ENCODE data around the gene PLA2G4A.

PLA2G4A gene

DNA sequence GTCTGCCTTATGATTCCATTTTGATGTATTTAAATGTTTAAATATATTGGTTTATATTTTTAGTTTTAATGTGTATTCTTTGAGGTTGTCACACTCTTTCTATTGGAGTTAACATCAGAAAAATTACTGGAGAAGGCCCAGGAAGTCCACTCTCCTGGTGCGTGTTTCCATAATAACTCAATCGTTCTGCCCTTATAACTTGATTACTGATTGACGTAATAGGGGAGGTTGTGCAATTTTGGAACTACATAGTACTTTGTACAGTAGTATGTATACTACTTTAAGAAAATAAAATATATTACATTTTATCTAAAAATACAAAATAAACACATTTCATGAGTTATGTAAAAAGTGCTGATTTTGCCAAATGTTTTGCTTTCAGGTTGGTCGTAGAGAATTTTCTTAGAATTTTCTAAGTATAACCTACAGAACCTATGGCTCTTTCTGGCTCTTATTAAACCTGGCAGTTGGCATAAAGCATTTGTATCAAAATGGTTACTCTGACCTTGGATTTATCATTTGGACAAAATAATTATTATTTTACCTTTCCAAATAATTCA is 5.7 kb downstream of the PLA2G4A start:
- DNase-seq (ENCODE audit: low spot score), result no peak

DNA sequence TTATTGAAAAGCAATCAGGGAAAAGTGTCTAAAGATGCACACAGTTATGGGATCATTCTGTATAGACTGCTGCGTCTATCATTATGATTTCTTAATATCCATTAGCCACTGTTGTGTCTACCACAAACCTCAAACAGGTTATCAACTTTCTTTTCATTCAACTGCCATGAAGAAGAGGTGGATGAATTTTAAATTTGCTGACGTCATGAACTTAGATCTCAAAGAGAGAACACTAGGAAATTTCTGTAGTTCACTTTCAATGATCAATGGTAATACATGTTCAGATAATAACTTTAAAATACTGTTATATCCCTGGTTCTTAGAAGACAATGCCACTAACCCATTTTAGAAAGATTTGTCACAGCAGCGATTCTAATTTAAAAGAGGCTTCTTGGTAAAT is 6.7 kb downstream of the PLA2G4A start:
- no peak for DNase-seq (ENCODE audit: low spot score)

DNA sequence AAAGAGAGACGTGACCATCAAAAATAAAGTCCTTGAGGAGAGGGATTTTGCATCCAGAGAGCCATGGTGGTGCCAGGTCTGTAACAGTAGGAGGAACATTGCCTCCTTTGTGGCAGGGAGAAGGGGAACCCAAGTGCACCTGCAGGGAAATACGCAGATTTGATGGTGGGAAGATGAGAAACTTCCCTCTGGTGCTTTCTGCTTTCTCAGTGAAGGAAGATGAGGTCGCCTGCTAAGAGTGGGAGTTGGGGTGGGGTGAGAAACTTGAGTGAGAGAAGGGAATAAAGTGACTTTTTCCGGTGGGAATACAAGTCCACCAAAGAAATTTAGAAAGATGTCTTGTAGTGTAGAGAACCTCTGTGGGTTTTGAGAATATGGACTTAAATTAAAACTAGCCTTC is 9.1 kb downstream of the PLA2G4A start:
- DNase-seq (ENCODE audit: low spot score), result no peak

DNA sequence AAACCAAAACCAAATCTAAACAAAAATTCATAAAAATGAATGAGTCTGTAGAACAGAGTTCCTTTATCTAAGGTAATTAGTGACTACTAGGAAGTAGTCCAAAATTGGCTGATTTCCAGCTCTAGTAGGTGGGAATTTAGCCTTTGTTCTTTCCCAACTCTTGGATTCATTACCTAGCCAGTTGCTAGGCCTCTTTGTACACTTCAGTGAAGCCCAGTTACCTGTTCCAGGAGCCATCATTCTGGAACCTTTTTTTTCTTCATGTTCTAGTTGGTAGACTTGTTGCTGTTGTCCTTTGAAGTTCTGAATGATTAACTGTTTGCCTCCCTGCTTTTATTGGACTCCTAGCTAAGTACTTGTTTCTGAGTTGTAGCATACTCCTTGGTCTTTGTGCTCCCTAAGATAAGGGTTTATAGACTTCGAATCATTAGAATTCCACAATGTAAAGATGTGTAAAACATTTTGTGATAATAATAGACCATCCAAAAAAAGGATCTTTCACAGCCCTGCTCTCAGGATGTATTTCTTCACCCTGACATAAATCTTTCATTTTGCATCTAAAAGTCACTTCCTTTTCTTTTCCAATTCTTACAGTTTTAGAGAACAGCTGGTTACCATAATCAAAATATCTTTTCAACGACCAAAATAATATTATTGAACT is 9.8 kb downstream of the PLA2G4A start:
- no peak for DNase-seq (ENCODE audit: low spot score)

DNA sequence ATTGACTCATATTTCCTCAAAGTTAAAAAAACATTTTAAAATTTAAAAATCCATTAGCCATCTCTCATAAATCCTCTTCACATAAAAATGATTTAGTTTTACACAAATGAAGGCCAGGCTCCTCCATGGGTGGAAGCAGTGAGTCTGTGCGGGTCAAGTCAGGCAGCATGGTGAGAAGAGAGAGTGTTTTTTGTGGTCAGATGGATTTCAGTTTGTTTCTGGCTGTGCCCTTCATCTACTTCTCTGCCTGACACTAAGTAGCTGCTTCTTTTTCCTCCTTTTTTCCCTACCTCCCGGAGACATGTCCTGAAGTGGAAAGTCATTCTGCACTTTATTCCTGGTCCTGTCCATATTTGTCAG is 10.3 kb downstream of the PLA2G4A start:
- DNase-seq (ENCODE audit: low spot score), result no peak

DNA sequence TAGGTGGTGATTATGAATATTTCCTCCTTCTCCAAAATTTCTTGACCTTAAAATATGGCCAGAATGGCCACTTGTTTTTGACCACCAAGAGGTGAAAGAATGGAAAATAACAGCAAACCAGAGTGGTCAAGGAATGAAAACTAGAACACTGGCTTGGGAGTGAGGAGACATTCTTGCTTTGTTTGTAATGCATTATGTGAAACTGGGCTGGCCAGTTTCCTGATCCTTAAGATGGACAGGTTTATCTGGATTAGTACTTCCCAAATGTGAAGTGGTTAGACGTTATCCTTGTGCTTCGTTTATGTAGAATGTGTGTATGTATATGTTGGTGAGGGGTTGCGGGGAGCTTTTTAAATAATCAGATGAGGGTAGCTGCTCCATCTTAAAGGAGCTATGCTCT is 12.8 kb downstream of the PLA2G4A start:
- no peak for DNase-seq (ENCODE audit: low spot score)

DNA sequence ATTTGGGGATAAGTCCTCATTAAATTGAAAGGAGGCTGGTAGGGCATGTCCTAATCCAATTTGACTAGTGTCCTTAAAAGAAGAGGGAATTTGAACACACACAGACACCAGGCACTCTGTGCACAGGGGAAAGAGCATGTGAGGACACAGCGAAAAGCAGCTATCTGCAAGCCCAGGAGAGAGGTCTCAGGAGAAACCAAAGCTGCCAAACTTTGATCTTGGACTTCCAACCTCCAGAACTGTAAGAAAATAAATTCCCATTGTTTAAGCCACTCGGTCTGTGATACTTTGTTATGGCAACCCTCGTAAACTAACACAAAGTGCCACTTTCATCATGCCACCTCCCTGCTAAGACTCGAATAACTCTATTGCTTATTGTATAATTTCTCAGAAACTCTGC is 13.8 kb downstream of the PLA2G4A start:
- no peak for DNase-seq (ENCODE audit: low spot score)

DNA sequence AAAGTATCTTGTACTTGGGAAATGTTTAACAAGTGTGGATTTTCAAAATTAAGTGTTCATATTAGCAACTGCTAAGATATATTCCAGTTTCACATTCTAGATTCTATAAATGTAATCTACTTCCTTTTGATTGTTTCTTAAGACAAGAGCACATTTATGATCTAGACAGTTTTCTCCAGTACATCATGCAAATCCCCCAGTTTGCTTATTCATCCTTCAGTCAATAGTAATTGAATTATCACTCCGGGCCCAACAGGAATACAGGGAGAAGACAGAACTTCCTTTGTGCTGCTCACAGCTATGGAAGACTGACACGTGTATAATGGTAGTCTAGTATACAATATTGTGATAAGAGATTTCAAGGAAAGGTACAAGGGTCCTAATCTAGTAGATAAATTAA is 14.5 kb downstream of the PLA2G4A start:
- DNase-seq (ENCODE audit: low spot score), result no peak

DNA sequence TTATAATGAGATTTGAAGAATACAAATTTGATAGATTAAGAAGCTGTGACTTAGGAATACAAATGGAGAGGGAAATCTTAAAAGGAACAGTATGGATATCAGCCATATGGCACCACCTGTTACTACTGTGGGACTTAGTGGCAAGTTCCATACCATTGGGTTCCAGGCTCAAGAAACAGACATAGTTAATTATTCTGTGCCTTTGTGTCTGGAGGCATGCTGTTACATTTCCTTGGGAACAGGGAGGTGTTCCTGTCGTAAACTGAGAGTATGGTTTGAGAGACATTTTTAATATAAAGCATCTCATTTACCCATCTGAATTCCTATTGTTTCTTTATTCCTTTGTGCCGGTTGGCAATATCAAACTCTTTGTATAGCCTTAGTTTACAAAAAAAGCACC is 15.2 kb downstream of the PLA2G4A start:
- DNase-seq (ENCODE audit: low spot score), result no peak

DNA sequence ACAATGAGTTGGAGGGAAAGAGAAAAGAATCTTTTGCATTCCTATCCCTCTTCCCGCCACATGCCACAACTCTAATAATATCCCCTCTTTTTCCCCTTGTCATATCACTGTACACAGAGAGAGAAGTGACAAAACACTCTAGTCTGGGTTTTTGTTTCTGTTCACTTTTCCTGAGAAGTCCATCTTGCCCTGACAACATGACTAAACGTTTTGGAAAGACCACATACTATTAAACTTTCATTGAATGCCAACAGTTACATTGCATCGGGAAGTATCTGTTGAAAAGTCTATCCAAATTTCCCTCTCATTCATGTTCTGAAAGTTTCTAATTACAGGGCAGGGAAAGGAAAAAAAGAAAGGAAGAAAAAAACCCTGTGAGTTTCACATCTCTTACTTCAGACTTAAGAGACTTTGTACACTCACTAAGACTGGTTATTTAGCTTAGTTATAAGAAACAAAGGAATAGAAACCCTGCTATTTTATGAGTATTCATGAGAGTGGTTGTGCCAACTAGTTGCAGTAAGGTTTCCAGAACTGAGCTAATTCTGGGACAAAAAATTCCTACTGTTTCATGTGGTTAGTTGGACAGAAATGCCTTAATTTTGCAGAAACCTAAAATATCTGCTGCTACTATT is 16.9 kb downstream of the PLA2G4A start:
- DNase-seq (ENCODE audit: low spot score), result no peak

DNA sequence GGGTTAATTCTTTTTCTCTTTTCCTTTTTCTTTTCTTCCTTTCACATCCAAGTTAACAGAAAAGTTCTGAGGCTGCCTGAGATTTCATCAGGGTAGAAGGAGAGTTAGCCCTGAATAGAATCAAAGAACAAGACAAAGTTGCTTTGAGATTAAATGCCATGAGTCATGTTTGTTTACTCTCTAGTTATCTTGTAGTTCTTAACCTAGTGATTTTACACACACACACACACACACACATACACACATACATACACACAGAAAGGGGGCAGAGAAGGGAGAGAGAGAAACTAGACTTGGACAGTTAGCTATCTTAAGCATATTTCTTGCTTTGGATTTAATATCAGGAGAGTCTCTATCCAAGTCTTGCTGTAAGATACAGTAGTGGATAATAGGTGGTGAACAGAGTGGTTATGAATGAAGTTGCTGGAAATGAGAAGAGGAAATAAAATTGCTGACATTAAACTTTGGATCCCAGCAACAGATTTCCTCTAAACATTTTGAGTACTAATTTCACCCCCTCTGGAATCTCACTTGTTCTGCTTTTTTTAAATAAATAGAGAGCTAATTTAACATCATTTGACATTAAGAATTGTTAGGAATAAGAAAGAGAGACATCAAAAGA is 19.9 kb downstream of the PLA2G4A start:
- no peak for DNase-seq (ENCODE audit: low spot score)

DNA sequence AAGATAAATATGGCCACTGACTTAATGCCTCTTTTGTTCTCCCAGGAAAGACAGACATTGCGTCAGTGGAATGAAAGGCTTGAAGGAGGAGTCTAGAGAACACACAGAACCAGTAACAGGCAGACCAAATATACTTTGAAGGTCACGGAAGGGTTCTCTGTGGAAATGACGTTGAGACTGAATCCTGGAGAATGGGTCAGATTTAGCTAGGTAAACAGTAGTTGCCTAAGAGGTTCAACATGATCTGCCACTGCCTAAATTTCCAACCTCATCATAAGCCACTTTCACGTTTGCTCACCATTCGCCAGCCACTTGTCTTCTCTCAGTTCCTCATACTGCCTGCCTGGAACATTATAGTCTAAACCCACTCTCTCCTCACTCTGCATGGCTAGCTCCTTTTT is 20.5 kb downstream of the PLA2G4A start:
- DNase-seq (ENCODE audit: low spot score), result no peak

DNA sequence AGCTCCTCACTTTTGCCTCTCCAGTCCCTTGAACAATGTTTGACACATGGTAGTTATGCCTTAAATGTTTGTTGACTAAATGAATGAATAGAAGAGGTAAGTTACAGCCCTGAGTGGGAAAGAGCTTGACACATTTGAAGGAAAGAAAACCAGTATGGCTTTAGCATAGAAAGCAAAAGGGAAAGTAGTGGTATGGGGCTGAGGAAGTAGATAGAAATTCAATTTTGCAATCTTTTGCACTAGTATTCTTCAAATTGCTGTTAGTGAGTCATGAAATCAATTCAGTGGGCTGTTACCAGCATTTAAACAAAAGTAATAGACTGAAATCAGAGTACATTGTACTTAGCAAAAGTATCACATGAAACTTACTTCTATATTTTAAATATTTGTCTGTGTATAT is 21.1 kb downstream of the PLA2G4A start:
- no peak for DNase-seq (ENCODE audit: low spot score)

DNA sequence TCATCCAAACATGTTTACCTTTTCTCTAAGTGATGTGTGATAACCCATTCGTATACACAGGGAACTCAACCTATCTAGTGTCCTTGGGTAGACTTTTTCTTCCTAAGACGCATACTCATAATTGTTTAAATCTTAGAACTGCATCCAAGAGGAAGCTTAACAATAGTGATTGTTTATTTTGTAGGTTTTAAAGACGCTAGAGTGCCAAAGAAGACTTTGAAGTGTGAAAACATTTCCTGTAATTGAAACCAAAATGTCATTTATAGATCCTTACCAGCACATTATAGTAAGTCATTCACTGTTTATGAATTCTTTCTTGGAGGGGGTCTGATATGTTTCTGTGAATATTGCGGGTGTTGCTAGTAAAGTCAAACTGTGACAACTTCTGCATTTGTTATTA is 25.4 kb downstream of the PLA2G4A start:
- DNase-seq (ENCODE audit: low spot score), result no peak

DNA sequence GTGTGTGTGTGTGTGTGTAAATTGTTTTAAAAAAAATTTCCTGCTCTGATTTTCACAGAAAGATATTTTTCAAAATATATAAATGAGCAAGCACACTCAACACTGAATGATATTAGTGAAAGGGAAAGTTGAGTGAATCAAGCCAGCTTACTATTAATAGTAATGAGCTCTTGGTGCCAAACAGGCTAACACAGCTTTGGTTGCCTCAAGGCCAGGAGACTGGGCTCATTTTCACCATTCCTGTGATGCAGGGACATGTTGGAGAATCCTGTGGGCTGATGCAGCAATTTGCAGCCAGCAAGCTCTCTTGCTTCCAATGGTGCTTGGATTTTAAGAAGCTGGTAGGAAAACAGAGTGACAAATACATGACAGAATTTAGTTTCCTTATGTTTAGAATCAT is 30.2 kb downstream of the PLA2G4A start:
- no peak for DNase-seq (ENCODE audit: low spot score)

DNA sequence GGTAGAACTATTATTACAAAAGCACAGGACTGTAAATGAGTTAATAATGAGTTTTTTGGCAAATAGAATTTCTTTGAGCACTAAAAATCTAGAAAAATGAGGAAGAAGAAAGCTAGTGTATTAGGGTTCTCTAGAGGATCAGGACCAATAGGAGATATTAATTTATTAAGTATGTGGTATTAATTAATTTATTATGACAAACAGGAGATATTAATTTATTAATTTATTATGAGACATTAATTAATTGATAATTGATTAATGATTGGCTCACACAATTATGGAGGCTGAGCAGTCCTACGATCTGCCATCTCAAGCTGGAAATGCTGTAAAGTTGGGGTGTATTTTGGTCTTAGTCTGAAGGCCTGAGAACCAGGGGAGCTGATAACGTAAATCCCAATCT is 31.2 kb downstream of the PLA2G4A start:
- no peak for DNase-seq (ENCODE audit: low spot score)

DNA sequence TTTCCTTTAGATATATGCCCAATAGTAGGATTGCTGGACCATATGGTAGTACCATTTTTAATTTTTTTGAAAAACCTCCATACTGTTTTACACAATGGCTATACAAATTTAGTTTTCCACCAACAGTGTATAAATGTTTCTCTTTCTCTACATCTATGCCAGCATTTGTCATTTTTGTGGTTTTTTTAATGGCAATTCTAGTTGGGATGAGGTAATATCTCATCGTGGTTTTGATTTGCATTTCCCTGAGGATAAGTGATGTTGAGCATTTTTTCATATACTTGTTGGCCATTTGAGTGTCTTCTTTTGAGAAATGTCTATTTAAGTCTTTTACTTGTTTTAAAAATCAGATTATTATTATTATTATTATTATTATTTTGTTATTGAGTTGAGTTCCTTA is 35.5 kb downstream of the PLA2G4A start:
- DNase-seq (ENCODE audit: low spot score), result no peak

DNA sequence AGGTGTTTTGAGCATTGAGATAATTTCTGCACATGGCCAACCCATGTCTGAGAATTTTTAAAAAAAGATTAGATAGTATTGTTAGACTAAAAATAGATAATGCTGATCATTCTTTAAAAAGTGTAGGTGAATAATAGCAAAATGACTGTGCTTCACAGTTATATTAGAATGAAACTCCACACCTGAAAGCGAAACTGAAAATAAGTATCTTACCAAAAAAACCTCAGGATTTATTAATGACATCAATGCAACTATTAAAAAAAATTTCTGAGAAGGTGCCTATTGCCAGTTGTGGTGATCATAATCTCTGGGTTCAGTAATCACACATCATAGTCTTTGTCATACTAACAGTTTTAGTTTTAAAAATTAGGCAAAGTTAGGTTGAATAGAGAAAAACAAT is 36.5 kb downstream of the PLA2G4A start:
- no peak for DNase-seq (ENCODE audit: low spot score)

DNA sequence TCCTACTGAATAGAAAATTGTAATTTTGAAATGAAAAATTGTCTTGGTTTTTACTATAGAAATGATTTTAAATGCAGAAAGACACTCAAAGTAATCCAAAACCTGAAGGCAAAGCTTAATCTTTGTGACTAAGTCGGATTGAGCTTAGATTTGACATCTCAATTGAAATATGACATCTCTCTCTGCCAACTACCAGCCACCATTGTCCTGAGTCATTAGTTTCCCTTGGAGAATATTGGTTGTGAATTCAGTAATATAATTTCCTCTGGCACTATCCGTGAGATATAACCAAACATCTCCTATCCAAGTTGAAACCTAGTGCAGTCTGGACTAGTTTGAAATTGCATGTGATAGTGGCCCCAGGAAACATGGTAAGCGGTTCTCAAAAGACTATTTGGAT is 37.1 kb downstream of the PLA2G4A start:
- no peak for DNase-seq (ENCODE audit: low spot score)

DNA sequence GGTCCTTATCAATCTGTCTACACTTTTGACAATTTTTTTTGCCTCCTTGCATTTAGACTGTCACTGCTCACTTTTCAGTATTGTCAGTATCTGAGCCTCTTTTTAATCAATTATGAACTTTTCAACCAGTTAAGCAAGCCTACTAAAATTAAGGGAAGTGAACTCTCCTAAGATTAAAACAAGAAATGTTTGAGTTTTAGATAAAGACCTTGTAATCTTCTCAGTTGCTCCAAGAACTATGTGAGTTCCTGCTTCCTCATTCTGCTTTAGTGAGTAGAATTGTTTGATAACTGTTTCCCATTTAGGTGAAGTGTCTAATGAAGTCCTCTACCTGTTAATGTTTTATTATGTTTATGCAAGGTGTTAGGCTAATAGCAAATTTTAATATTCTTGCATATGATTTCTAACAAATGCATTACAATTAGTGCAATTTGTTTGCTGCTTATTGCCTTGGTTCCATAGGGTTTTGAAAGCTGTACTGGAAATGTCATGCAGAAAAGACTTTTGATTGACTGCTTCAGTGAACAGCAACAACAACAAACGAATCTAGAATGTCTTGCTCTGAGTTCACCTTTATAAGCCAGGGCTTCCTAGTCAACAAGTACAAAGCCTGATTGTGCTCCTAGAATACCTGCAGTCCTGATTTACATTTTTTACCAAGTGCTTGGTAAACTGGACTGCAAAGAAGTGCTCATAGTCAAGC is 40.9 kb downstream of the PLA2G4A start:
- DNase-seq (ENCODE audit: low spot score), result no peak

DNA sequence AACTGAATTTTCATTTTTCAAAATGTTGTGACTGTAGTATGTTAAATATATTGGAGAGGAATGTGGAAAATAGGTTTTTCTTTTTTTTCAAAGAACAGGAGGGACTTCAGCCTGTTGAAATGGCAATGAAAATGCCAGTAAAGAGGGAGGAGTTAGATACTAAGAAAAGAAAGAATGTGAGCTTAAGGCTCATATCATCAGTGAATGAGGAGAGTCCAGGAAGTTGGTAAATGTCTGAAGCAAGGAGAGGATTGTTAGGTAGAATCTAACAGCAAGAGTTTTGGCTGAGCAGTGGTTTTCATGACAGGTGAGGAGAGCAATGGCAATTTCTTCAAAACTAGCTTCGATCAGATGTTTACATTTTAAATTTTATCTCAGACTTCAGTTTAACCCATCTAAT is 43.0 kb downstream of the PLA2G4A start:
- DNase-seq (ENCODE audit: low spot score), result peak; percentile 16

DNA sequence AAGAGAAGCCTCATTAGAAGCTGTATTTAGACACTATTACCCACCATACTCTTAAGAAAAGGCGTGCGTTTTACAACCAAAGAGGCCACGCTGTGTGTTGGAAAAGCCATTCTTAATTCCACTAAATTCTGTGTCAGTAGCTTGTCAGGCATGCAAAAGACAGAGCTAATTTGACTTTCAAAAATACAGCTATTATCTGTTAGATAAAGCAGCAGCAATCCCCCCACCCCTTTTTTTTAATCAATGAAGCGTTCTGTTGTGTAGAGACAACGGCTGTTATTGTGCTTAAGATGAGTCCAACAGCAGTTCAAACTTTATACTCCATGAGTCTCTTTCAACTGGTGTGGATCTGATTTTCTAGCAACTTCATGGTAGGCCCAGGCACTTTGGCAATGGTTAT is 43.5 kb downstream of the PLA2G4A start:
- DNase-seq (ENCODE audit: low spot score), result no peak

DNA sequence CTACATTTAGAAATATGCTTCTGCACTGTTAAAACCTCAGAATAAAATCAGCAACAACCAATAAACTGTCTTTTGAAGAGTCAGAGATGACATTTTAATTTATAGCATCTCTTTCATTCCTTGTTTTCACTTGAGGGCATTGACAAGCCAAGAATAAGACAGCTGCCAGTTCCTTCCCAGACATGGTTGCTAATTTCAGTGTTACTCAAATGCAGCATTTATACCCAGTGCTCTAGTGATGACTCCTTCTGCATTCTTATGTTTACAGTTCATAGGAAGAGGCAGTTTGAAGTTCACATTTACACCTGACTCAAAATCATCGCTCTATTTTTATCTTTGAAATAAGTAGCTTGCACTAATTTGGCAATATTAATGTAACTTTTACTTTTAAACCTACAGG is 44.9 kb downstream of the PLA2G4A start:
- no peak for DNase-seq (ENCODE audit: low spot score)
